ENCODE measurements around the gene STRA6.

The STRA6 gene

DNA sequence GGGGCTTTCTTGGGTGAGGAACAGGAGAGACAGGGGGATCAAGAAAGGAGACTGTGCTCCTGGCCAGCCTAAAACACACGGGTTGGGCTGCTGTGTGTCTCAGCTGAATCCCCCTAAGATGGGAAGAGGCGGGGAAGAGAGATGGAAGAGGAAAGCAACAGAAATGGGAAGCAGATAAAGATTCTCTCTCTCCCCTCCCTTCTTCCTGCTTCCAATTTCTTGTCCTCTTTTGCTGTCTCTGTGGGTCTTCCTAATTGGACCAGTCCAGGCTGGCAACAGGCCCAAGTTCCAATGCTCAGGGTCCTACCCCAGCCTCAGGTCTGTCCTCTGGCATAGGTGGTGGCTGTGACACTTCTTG, 65.1 kb downstream of the STRA6 start:
- no peak overlapping the region for H3K4me3 ChIP-seq (ENCODE audit: low read depth, low read length)

DNA sequence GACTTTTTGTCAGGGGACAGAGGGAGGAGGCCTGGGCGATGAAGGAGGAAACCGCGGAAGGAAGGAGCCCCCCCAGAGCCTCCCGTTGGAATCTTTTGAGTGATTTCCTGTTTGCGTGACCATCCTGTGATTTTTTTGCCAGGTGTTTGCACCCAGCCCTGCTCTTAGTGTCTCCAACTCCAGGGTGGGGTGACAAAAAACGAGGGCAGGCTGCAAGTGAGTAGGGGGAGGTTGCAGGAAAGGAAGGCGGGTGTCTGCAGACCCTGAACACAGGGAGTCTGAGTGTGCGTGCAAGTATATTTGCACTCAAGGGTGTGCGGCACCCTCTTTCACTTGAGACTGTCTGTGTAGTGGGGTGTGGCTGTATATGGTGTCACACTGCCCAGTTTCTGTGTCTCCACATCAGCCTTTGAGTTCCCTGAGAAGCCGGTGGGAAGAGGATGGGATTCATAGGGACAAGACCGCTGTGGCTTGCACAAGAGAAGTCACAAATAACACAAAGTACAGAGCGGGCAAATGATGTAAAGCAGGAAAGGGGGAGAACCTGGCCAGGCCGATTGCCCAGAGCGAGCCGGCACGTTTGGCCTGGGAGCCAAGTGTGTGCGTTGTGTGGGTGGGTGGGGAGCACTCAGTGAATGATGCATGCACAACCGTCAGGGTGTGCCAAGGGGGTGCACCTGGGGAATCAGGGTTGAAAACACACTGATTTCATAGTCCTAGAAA, 65.6 kb downstream of the STRA6 start:
- TF ChIP-seq, protein P1, sequence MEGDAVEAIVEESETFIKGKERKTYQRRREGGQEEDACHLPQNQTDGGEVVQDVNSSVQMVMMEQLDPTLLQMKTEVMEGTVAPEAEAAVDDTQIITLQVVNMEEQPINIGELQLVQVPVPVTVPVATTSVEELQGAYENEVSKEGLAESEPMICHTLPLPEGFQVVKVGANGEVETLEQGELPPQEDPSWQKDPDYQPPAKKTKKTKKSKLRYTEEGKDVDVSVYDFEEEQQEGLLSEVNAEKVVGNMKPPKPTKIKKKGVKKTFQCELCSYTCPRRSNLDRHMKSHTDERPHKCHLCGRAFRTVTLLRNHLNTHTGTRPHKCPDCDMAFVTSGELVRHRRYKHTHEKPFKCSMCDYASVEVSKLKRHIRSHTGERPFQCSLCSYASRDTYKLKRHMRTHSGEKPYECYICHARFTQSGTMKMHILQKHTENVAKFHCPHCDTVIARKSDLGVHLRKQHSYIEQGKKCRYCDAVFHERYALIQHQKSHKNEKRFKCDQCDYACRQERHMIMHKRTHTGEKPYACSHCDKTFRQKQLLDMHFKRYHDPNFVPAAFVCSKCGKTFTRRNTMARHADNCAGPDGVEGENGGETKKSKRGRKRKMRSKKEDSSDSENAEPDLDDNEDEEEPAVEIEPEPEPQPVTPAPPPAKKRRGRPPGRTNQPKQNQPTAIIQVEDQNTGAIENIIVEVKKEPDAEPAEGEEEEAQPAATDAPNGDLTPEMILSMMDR (IDR thresholded peaks at IDR 0.05; ENCODE audit: low read depth, low read length): no peak
- no peak overlapping the region for H3K4me3 ChIP-seq (ENCODE audit: low read depth, low read length)

More for the DNA sequence above, 65.1 kb downstream of the STRA6 start:
- TF ChIP-seq, protein P1 (IDR thresholded peaks at IDR 0.05; ENCODE audit: low read depth, low read length): no peak

DNA sequence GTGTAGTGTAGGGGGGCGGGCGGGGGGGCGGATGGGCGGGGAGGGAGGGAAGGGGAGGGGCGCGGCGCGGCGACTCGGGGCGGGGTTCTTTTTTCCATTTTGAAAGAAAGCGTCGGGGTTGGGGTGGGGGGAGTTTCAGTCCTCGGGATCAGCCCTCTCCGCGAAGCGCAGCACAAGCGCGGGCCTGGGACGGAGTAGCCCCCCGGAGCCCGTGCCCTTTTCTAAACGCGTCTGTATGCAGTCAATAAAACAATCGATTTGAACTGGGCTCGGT, 66.1 kb downstream of the STRA6 start:
- H3K4me3 ChIP-seq (ENCODE audit: low read depth, low read length): no peak overlapping the region
- TF ChIP-seq, protein P1 (IDR thresholded peaks at IDR 0.05; ENCODE audit: low read depth, low read length): no peak

DNA sequence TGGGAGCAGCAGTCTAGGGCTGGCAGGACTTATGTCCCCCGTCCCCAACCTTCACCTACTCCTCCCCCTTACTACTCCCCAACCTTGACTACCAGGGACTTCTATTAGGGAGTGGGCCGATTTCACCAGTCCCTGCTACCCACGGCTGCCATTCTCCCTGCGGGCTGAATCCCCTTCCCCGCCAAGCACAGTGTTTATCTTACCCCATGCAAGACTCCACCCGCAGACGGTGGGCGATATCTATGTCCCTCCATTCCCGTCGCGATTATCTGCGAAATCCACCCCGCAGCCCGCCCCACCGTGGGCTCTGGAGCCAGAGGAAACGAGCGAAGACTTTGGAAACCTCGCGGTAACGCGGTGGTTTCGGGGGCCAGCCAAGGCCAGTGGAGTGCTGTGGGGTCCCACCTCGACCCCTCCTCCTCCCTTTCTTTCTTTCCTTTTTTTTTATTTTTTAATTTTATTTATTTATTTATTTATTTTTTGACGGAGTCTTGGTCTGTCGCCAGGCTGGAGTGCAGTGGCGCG, 67.5 kb downstream of the STRA6 start:
- TF ChIP-seq, protein P1 (IDR thresholded peaks at IDR 0.05; ENCODE audit: low read depth, low read length): no peak
- no peak overlapping the region for H3K4me3 ChIP-seq (ENCODE audit: low read depth, low read length)

DNA sequence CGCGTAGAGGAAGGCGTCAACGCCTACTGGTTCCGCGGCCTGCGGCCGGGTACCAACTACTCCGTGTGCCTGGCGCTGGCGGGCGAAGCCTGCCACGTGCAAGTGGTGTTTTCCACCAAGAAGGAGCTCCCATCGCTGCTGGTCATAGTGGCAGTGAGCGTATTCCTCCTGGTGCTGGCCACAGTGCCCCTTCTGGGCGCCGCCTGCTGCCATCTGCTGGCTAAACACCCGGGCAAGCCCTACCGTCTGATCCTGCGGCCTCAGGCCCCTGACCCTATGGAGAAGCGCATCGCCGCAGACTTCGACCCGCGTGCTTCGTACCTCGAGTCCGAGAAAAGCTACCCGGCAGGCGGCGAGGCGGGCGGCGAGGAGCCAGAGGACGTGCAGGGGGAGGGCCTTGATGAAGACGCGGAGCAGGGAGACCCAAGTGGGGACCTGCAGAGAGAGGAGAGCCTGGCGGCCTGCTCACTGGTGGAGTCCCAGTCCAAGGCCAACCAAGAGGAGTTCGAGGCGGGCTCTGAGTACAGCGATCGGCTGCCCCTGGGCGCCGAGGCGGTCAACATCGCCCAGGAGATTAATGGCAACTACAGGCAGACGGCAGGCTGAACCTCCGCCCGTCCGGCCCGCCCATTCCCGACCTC, 68.1 kb downstream of the STRA6 start:
- no peak overlapping the region for H3K4me3 ChIP-seq (ENCODE audit: low read depth, low read length)
- TF ChIP-seq, protein P1 (IDR thresholded peaks at IDR 0.05; ENCODE audit: low read depth, low read length): no peak

DNA sequence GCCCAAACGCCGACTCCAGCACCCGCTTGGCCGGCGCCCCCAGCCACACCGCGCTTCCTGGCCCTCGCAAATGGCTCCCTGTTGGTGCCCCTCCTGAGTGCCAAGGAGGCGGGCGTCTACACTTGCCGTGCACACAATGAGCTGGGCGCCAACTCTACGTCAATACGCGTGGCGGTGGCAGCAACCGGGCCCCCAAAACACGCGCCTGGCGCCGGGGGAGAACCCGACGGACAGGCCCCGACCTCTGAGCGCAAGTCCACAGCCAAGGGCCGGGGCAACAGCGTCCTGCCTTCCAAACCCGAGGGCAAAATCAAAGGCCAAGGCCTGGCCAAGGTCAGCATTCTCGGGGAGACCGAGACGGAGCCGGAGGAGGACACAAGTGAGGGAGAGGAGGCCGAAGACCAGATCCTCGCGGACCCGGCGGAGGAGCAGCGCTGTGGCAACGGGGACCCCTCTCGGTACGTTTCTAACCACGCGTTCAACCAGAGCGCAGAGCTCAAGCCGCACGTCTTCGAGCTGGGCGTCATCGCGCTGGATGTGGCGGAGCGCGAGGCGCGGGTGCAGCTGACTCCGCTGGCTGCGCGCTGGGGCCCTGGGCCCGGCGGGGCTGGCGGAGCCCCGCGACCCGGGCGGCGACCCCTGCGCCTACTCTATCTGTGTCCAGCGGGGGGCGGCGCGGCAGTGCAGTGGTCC, 68.7 kb downstream of the STRA6 start:
- H3K4me3 ChIP-seq (ENCODE audit: low read depth, low read length): no peak overlapping the region
- TF ChIP-seq, protein P1 (IDR thresholded peaks at IDR 0.05; ENCODE audit: low read depth, low read length): no peak

Measured in WI38 (cell line).